SK-N-SH treated with all-trans-retinoic acid at 6 μM for 48 hours (cell line): Measurements from ENCODE around the gene NOP14.

Experiments
- ARNTL ChIP-seq: fragments of 450-650 bp; formaldehyde crosslinking; IDR thresholded peaks from 2 replicates; pipeline ENCODE4 v1.5.0; 2020; ENCODE audit warnings: low read depth, mild to moderate bottlenecking, moderate library complexity, borderline replicate concordance
- CREB5 ChIP-seq: fragments of 250-450 bp; sonication (Bioruptor Pico); IDR thresholded peaks from 2 replicates; pipeline ENCODE4 v1.5.1; 2020; ENCODE audit warnings: low read depth, mild to moderate bottlenecking, moderate library complexity
- OSR1 ChIP-seq: fragments of 250-450 bp; sonication (Bioruptor Pico); IDR thresholded peaks from 2 replicates; pipeline ENCODE4 v1.8.0; 2022; ENCODE audit warnings: moderate library complexity, mild to moderate bottlenecking, inconsistent platforms
- PATZ1 ChIP-seq: fragments of 250-450 bp; sonication (Bioruptor Pico); IDR thresholded peaks from 2 replicates; pipeline ENCODE4 v1.8.0; 2020; ENCODE audit warnings: mild to moderate bottlenecking, moderate library complexity, borderline replicate concordance
- RARB ChIP-seq: fragments of 250-450 bp; sonication (Bioruptor Pico); IDR thresholded peaks from 2 replicates; pipeline ENCODE4 v1.8.0; 2021; ENCODE audit warnings: mild to moderate bottlenecking, moderate library complexity
- TCF4 ChIP-seq: fragments of 250-450 bp; sonication (Bioruptor Pico); IDR thresholded peaks from 2 replicates; pipeline ENCODE4 v1.8.0; 2021; ENCODE audit warnings: mild to moderate bottlenecking, moderate library complexity, borderline replicate concordance
- ZFP30 ChIP-seq: fragments of 450-650 bp; formaldehyde crosslinking; IDR thresholded peaks from 2 replicates; pipeline ENCODE4 v1.5.0; 2022; ENCODE audit warnings: mild to moderate bottlenecking, moderate library complexity
- ZNF70 ChIP-seq: fragments of 450-650 bp; formaldehyde crosslinking; IDR thresholded peaks from 2 replicates; pipeline ENCODE4 v1.5.0; 2020; ENCODE audit warnings: mild to moderate bottlenecking, moderate library complexity
- TF ChIP-seq, protein P1 (sequence below): fragments of 250-450 bp; sonication (Bioruptor Pico); IDR thresholded peaks from 2 replicates; pipeline ENCODE4 v1.8.0; 2021; ENCODE audit warnings: low read depth, mild to moderate bottlenecking, moderate library complexity, borderline replicate concordance

GRCh38 chr4:2931512-2932301 is 31.5 kb downstream of the NOP14 start:
- no peak for TF ChIP-seq PATZ1
- TF ChIP-seq ZFP30 (CRISPR knock-in tag): no peak
- no peak for TF ChIP-seq ARNTL (CRISPR knock-in tag)
- TF ChIP-seq RARB (CRISPR knock-in tag): no peak
- no peak for TF ChIP-seq TCF4 (CRISPR knock-in tag)
- no peak for TF ChIP-seq ZNF70 (CRISPR knock-in tag)
- TF ChIP-seq OSR1 (CRISPR knock-in tag): no peak
- no peak for TF ChIP-seq CREB5
- TF ChIP-seq, protein P1, sequence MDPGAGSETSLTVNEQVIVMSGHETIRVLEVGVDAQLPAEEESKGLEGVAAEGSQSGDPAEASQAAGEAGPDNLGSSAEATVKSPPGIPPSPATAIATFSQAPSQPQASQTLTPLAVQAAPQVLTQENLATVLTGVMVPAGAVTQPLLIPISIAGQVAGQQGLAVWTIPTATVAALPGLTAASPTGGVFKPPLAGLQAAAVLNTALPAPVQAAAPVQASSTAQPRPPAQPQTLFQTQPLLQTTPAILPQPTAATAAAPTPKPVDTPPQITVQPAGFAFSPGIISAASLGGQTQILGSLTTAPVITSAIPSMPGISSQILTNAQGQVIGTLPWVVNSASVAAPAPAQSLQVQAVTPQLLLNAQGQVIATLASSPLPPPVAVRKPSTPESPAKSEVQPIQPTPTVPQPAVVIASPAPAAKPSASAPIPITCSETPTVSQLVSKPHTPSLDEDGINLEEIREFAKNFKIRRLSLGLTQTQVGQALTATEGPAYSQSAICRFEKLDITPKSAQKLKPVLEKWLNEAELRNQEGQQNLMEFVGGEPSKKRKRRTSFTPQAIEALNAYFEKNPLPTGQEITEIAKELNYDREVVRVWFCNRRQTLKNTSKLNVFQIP (CRISPR knock-in tag): no peak
